Stimulated activated CD4-positive, alpha-beta T cell treated with anti-CD3 and anti-CD28 coated beads, Interleukin-1b, Interleukin-23, amount 100 ng/mL, for 4 hours (primary cell): ENCODE measurements around the gene MED27.

Source experiments
- DNase-seq, 2 donors: peaks; one replicate each; pipeline ENCODE4 v3.0.0-alpha.2; 2020; ENCODE audit warnings: low read depth in 2 of 2

Gene MED27

GRCh38 chr9:131811405-131811804 lies 268.3 kb downstream of the MED27 start:
- DNase-seq, result no peak

- DNase-seq, result no peak
Observed at GRCh38 chr9:131810351-131811170, 269.1 kb downstream of the MED27 start.
